ENCODE data around the gene SPEN.

Gene SPEN

DNA sequence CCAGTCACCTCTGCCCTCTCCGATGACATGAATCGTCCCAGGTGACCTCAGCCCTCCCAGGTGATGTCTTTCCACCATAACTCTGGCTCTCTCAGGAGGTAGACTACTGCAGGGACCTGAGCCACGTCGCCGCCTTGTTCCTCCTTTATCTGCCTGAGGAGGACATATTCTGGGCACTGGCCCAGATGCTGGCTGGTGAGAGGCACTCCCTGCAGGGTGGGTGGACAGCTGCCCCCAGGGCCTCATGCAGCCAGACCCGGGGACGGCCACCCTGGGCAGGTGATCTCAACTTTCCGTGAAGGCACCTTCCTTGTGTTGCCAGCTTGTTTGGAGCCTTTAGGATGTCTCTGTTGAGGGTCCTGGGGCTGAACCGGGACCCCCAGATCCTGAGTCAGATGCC lies 142.3 kb downstream of the SPEN start:
- no peak for DNase-seq

Measured in activated T-cell treated with anti-CD3 and anti-CD28 coated beads, Interleukin-2, amount 50 U/mL, for 48 hours (primary cell).